OCI-LY1 (cell line): ENCODE data around the gene AACS.

Experiments used
- H2AFZ ChIP-seq: fragments of 200-600 bp; sonication (generic), shearing (Covaris generic); 2 replicates; pipeline ENCODE4 v1.6.0; 2014; ENCODE audit warnings: antibody characterized with exemption, mild to moderate bottlenecking, low read length
- H3F3A ChIP-seq: fragments of 200-600 bp; sonication (generic), shearing (Covaris generic); 2 replicates; pipeline ENCODE4 v1.6.0; 2014; ENCODE audit warnings: mild to moderate bottlenecking, antibody characterized with exemption, low read length, moderate library complexity; ENCODE audit not compliant: insufficient read depth
- H3K27ac ChIP-seq: fragments of 200-600 bp; sonication (generic); 2 replicates; pipeline ENCODE4 v1.5.1; 2014; ENCODE audit warnings: low read length, mixed run types, mild to moderate bottlenecking, low read depth; ENCODE audit not compliant: poor library complexity, severe bottlenecking
- H3K27me3 ChIP-seq: fragments of 200-600 bp; sonication (generic); 2 replicates; pipeline ENCODE4 v1.6.0; 2014; ENCODE audit warnings: antibody characterized with exemption, mild to moderate bottlenecking, low read length, moderate library complexity; ENCODE audit not compliant: insufficient read depth
- H3K36me3 ChIP-seq: fragments of 200-600 bp; sonication (generic); 2 replicates; pipeline ENCODE4 v1.6.1; 2014; ENCODE audit warnings: mild to moderate bottlenecking, antibody characterized with exemption, low read length, moderate library complexity, mixed read lengths; ENCODE audit not compliant: insufficient read depth
- H3K4me1 ChIP-seq: fragments of 200-600 bp; sonication (generic); 2 replicates; pipeline ENCODE4 v1.5.1; 2014; ENCODE audit warnings: mild to moderate bottlenecking, low read length, moderate library complexity; ENCODE audit not compliant: insufficient read depth, severe bottlenecking
- H3K4me2 ChIP-seq: fragments of 200-600 bp; sonication (generic), shearing (Covaris generic); 2 replicates; pipeline ENCODE4 v1.6.1; 2014; ENCODE audit warnings: low read length
- H3K4me3 ChIP-seq: fragments of 200-600 bp; sonication (generic); 2 replicates; pipeline ENCODE4 v1.5.1; 2014; ENCODE audit warnings: low read length, low read depth, mild to moderate bottlenecking, mixed read lengths; ENCODE audit not compliant: poor library complexity, severe bottlenecking
- H3K79me2 ChIP-seq: fragments of 200-600 bp; shearing (Covaris generic); 2 replicates; pipeline ENCODE4 v1.6.1; 2016; ENCODE audit warnings: mixed run types, low read length, mixed read lengths; ENCODE audit not compliant: insufficient read depth
- H3K9ac ChIP-seq: fragments of 200-600 bp; sonication (generic), shearing (Covaris generic); 2 replicates; pipeline ENCODE4 v1.6.1; 2014; ENCODE audit warnings: mild to moderate bottlenecking, low read length, mixed read lengths
- H3K9me2 ChIP-seq: fragments of 200-600 bp; sonication (generic), shearing (Covaris generic); 2 replicates; pipeline ENCODE4 v1.6.1; 2014; ENCODE audit warnings: low read depth, mild to moderate bottlenecking, low read length, mixed read lengths
- H3K9me3 ChIP-seq: fragments of 200-600 bp; shearing (Covaris generic); 2 replicates; pipeline ENCODE4 v1.6.1; 2014; ENCODE audit warnings: low read length, mixed read lengths
- H4K20me1 ChIP-seq: fragments of 200-600 bp; sonication (generic), shearing (Covaris generic); 2 replicates; pipeline ENCODE4 v1.6.0; 2016; ENCODE audit warnings: mild to moderate bottlenecking, low read length; ENCODE audit not compliant: insufficient read depth
- EZH2 ChIP-seq: fragments of 200-600 bp; sonication (generic), shearing (Covaris generic); IDR thresholded peaks from 2 replicates; pipeline ENCODE4 v1.8.0; 2017; ENCODE audit warnings: borderline replicate concordance, mixed run types, mild to moderate bottlenecking, antibody characterized with exemption, low read length, moderate library complexity, mixed read lengths
- TF ChIP-seq, protein P1 (sequence below): fragments of 200-600 bp; sonication (generic), shearing (Covaris generic); IDR thresholded peaks from 2 replicates; pipeline ENCODE4 v1.5.1; 2017; ENCODE audit warnings: mild to moderate bottlenecking, antibody characterized with exemption, low read length, moderate library complexity, mixed read lengths

Gene AACS

DNA sequence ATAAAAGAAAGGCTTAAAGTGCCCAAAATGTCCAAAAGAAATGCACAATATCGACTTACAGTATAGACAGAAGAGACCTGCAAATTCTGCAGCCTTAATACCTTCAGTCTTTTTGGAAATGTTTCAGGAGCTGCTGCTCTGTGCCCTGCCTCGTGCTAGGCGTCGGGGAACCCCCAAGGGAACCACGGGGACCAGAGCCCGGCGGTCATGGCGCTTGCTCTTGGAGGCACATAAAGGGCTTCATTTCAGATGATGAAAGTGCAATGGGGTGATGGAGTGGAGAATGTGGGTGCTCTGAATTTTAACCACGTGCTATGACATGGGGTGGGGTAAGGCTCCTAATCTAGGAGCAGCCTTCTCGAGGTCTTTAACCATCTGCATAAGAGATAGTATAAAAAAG, 14.8 kb upstream of the AACS start:
- TF ChIP-seq, protein P1, sequence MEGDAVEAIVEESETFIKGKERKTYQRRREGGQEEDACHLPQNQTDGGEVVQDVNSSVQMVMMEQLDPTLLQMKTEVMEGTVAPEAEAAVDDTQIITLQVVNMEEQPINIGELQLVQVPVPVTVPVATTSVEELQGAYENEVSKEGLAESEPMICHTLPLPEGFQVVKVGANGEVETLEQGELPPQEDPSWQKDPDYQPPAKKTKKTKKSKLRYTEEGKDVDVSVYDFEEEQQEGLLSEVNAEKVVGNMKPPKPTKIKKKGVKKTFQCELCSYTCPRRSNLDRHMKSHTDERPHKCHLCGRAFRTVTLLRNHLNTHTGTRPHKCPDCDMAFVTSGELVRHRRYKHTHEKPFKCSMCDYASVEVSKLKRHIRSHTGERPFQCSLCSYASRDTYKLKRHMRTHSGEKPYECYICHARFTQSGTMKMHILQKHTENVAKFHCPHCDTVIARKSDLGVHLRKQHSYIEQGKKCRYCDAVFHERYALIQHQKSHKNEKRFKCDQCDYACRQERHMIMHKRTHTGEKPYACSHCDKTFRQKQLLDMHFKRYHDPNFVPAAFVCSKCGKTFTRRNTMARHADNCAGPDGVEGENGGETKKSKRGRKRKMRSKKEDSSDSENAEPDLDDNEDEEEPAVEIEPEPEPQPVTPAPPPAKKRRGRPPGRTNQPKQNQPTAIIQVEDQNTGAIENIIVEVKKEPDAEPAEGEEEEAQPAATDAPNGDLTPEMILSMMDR: no peak
- TF ChIP-seq EZH2: no peak

DNA sequence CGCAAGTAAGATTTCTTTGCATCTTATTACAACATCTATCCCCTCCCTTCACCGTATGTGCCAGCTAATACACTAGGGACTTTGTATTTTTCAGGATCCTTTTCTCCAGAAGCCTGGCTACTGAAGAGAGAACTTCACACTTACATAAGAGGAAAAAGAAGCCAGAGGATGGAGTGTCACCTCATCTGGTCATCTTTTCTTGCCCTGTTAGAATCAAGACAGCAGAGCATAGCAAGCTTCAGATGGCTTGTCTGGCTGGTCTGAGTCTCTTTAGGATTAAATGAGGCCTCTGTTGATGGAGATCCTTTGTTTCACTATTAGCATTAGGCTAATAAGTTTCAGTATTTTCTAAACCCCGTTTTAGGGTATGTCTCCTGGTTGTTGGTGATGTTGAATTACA, 14.4 kb upstream of the AACS start:
- TF ChIP-seq, protein P1: no peak
- TF ChIP-seq EZH2: no peak
- no peak overlapping the region for H3K4me3 ChIP-seq
- no peaks in the 10 kb centered on the region for H3K4me1 ChIP-seq
- H3K4me2 ChIP-seq: no peak overlapping the region
- no peaks in the 10 kb centered on the region for H3K79me2 ChIP-seq
- H3F3A ChIP-seq: 0 out of 2 replicates have a peak, but pooled peaks cover 6% of the 10 kb centered on the region
- no peaks in the 10 kb centered on the region for H3K9me2 ChIP-seq
- H3K9ac ChIP-seq: no peak overlapping the region
- no peaks in the 10 kb centered on the region for H3K9me3 ChIP-seq
- no peak overlapping the region for H3K27ac ChIP-seq
- H3K27me3 ChIP-seq: no peaks in the 10 kb centered on the region
- H4K20me1 ChIP-seq: no peaks in the 10 kb centered on the region
- H2AFZ ChIP-seq: no peak overlapping the region
- H3K36me3 ChIP-seq: no peaks in the 10 kb centered on the region

More for the DNA sequence above, 14.8 kb upstream of the AACS start:
- Histone ChIP-seq H3K27me3 (no peaks in the 10 kb centered on the region), H3K4me3 (no peak overlapping the region), H3K9me3 (no peaks in the 10 kb centered on the region), H2AFZ (no peak overlapping the region), H3K79me2 (no peaks in the 10 kb centered on the region), H3K9ac (no peak overlapping the region), H3K36me3 (no peaks in the 10 kb centered on the region), H3K4me2 (no peak overlapping the region), H3K9me2 (no peaks in the 10 kb centered on the region), H3K27ac (no peak overlapping the region), H3K4me1 (no peaks in the 10 kb centered on the region), H3F3A (0 out of 2 replicates have a peak, but pooled peaks cover 6% of the 10 kb centered on the region), H4K20me1 (no peaks in the 10 kb centered on the region)

DNA sequence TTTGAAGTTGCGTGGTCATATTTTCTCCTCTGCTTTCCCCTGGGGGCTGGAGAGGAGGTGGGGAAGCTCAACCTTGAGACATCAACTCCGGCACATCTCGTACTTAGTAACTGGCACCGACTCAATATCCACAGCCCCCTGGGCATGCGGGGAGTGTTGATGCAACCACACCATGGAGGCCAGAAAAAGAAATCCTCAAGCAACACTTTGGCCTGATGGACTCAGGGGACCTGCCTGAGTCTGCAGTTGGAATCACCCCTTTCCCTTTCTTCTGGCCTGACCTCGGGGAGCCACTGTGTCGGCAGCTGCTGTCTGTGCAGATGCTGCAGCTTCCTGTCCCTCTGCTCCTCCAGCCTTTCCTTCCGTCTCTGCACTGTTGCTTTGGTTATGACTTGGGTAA, 11.4 kb upstream of the AACS start:
- TF ChIP-seq, protein P1: no peak
- TF ChIP-seq EZH2: no peak
- no peak overlapping the region for H3K27ac ChIP-seq
- H3K79me2 ChIP-seq: no peaks in the 10 kb centered on the region
- no peaks in the 10 kb centered on the region for H3K9me2 ChIP-seq
- H3K9ac ChIP-seq: no peak overlapping the region
- H3K4me3 ChIP-seq: no peak overlapping the region
- no peak overlapping the region for H2AFZ ChIP-seq
- H3K4me2 ChIP-seq: no peak overlapping the region
- no peaks in the 10 kb centered on the region for H3K27me3 ChIP-seq
- H3K9me3 ChIP-seq: no peaks in the 10 kb centered on the region
- 0 out of 2 replicates have a peak, but pooled peaks cover 6% of the 10 kb centered on the region for H3F3A ChIP-seq
- H3K4me1 ChIP-seq: no peaks in the 10 kb centered on the region
- no peaks in the 10 kb centered on the region for H3K36me3 ChIP-seq
- H4K20me1 ChIP-seq: no peaks in the 10 kb centered on the region
